ENCODE measurements around the gene TVP23C.

The TVP23C gene

DNA sequence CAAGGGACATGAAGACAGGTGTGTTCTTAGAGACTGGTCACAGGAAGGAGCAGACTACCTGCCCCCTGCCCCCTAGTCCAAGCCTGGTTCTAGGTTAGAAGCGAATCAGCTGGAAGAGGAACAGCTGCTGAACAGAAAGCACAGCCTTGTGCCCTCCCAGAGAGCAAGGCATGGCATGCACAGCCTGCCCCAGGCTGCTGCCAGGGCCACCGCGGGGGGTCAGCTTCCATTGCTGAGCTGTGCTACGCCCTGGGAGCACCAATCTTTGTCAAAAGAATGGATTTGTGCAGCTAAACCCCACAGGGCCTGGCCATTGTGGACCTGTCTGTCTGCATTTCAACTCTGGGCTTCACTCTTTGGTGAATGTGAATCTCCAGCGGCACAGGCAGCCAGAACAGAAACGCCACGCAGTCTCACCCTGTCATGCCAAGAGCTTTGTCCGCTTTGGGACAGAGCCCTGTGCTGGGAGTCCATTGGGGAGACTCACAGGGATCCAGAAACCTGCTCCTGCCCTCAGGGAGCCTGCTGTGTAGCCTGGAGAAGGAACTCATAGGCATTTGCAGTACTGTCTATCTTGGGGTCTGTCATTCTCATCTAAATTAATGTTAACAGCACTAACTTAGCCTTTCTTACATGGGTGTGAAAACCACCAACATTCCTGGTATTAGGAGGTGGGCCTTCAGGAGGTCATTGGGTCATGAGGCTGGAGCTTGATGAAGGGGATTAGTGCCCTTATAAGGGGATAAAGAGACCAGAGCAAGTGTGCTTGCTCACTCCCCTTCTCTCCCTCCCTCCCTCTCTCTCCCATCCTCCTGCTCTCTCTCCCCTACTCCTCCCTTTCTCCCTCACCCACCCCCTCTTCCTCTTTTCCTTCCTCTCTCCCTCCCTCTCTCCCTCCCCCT lies 70.2 kb downstream of the TVP23C start:
- Mint-ChIP-seq H3K4me1 (peaks cover 7% of the 10 kb centered on the region), H3K27me3 (no peaks in the 10 kb centered on the region), H3K27ac (no peak overlapping the region), H3K4me3 (no peak overlapping the region), H3K9me3 (no peaks in the 10 kb centered on the region), H3K36me3 (ENCODE audit: low read depth) (peaks cover 8% of the 10 kb centered on the region)
- no peak for DNase-seq
- ATAC-seq, result no peak

- no peaks in the 10 kb centered on the region for H3K9me3 Mint-ChIP-seq
- peaks cover 8% of the 10 kb centered on the region for H3K36me3 Mint-ChIP-seq (ENCODE audit: low read depth)
- no peak for ATAC-seq
- no peaks in the 10 kb centered on the region for H3K27me3 Mint-ChIP-seq
- DNase-seq, result no peak
- no peak overlapping the region for H3K27ac Mint-ChIP-seq
- H3K4me1 Mint-ChIP-seq, result peaks cover 7% of the 10 kb centered on the region
- no peak overlapping the region for H3K4me3 Mint-ChIP-seq
Measured at GRCh38 chr17:15492186-15492585, 71.1 kb downstream of the TVP23C start.

GRCh38 chr17:15490634-15491261 lies 72.5 kb downstream of the TVP23C start:
- Mint-ChIP-seq H3K36me3 (ENCODE audit: low read depth) (peaks cover 8% of the 10 kb centered on the region), H3K4me1 (peaks cover 7% of the 10 kb centered on the region), H3K27ac (no peak overlapping the region), H3K9me3 (no peaks in the 10 kb centered on the region), H3K27me3 (no peaks in the 10 kb centered on the region), H3K4me3 (no peak overlapping the region)
- DNase-seq, result peak; percentile 7
- peak; percentile 87 for ATAC-seq

GRCh38 chr17:15488557-15488956 lies 74.7 kb downstream of the TVP23C start:
- no peaks in the 10 kb centered on the region for H3K9me3 Mint-ChIP-seq
- ATAC-seq (no peak), DNase-seq (no peak)
- H3K27ac Mint-ChIP-seq, result no peak overlapping the region
- peaks cover 7% of the 10 kb centered on the region for H3K36me3 Mint-ChIP-seq (ENCODE audit: low read depth)
- peaks cover 7% of the 10 kb centered on the region for H3K4me1 Mint-ChIP-seq
- no peak overlapping the region for H3K4me3 Mint-ChIP-seq
- no peaks in the 10 kb centered on the region for H3K27me3 Mint-ChIP-seq

GRCh38 chr17:15485045-15485444 lies 78.2 kb downstream of the TVP23C start:
- no peak for ATAC-seq
- H3K27me3 Mint-ChIP-seq, result no peaks in the 10 kb centered on the region
- H3K27ac Mint-ChIP-seq, result no peak overlapping the region
- H3K4me1 Mint-ChIP-seq, result no peaks in the 10 kb centered on the region
- no peaks in the 10 kb centered on the region for H3K9me3 Mint-ChIP-seq
- peaks cover under 1% of the 10 kb centered on the region for H3K36me3 Mint-ChIP-seq (ENCODE audit: low read depth)
- no peak overlapping the region for H3K4me3 Mint-ChIP-seq
- DNase-seq, result no peak

DNA sequence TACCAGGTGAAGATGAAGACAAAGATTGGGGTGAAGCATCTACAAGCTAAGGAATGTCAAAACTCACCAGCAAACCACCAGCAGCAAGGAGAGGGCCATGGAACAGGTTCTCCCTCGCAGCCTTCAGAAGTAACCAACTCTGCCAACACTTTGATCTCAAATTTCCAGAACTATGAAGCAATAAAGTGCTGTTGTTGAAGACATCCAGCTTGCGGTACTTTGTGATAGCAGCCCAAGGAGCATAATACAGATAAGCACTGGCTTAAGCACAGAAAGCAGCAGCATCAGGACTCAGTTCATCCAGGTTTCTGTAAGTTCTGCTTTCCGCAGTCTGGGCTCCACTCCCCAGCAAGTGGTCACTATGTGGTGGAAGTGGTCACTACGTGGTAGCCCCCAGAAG lies 79.9 kb downstream of the TVP23C start:
- no peak overlapping the region for H3K4me3 Mint-ChIP-seq
- no peak overlapping the region for H3K27ac Mint-ChIP-seq
- no peaks in the 10 kb centered on the region for H3K27me3 Mint-ChIP-seq
- H3K36me3 Mint-ChIP-seq (ENCODE audit: low read depth), result no peaks in the 10 kb centered on the region
- no peaks in the 10 kb centered on the region for H3K9me3 Mint-ChIP-seq
- H3K4me1 Mint-ChIP-seq, result no peaks in the 10 kb centered on the region
- no peak for ATAC-seq
- DNase-seq, result no peak

DNA sequence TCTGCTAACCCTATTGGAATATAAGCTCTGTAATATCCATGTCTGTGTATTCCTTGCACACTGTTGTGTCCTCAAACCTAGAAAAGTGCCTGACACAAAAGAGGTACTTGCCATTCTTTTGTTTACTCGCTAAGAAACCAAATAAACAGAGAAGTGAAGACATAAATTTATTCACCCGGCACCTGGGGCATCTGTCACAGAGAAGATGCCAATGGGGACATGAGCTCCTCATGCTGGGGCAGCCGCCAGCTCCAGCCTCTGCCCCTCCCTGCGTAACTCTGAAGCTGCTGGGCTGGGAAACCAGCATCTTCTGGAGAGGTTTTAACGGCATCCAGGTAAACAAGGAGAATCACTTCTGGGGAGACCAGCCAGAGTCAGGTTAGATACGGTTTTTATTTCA lies 80.8 kb downstream of the TVP23C start:
- DNase-seq, result no peak
- no peak for ATAC-seq
- H3K4me1 Mint-ChIP-seq, result no peaks in the 10 kb centered on the region
- no peaks in the 10 kb centered on the region for H3K36me3 Mint-ChIP-seq (ENCODE audit: low read depth)
- no peaks in the 10 kb centered on the region for H3K27me3 Mint-ChIP-seq
- no peak overlapping the region for H3K4me3 Mint-ChIP-seq
- no peak overlapping the region for H3K27ac Mint-ChIP-seq
- no peaks in the 10 kb centered on the region for H3K9me3 Mint-ChIP-seq

- ATAC-seq (no peak), DNase-seq (no peak)
- no peak overlapping the region for H3K27ac Mint-ChIP-seq
- no peak overlapping the region for H3K4me3 Mint-ChIP-seq
- no peaks in the 10 kb centered on the region for H3K27me3 Mint-ChIP-seq
- H3K9me3 Mint-ChIP-seq, result no peaks in the 10 kb centered on the region
- H3K36me3 Mint-ChIP-seq (ENCODE audit: low read depth), result peaks cover 1% of the 10 kb centered on the region
- H3K4me1 Mint-ChIP-seq, result no peaks in the 10 kb centered on the region
Measured at GRCh38 chr17:15481481-15481880, 81.8 kb downstream of the TVP23C start.

DNA sequence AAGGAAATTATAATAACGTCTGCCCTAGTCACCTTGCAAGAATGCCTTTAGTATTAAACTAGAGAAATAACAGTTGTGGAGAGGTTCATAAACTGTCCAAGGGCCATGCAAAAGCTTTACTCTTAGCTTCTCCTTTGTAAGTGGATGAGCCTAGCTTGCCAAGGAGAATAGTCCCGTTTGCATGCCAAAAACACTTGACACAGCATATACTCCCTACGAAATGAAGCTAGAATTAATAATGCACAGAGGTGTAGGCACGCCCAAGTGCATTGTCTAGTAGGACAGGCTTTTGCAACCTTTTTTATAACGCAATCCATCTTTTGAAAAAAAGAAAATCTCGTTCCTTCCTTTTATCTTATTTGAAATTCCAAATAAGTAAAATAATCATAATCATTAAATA lies 83.1 kb downstream of the TVP23C start:
- no peak overlapping the region for H3K4me3 Mint-ChIP-seq
- no peak overlapping the region for H3K27ac Mint-ChIP-seq
- H3K4me1 Mint-ChIP-seq, result no peaks in the 10 kb centered on the region
- H3K27me3 Mint-ChIP-seq, result no peaks in the 10 kb centered on the region
- DNase-seq, result no peak
- no peaks in the 10 kb centered on the region for H3K9me3 Mint-ChIP-seq
- no peak for ATAC-seq
- H3K36me3 Mint-ChIP-seq (ENCODE audit: low read depth), result peaks cover 1% of the 10 kb centered on the region

- peaks cover 1% of the 10 kb centered on the region for H3K36me3 Mint-ChIP-seq (ENCODE audit: low read depth)
- no peaks in the 10 kb centered on the region for H3K9me3 Mint-ChIP-seq
- no peak for DNase-seq
- ATAC-seq, result no peak
- H3K27me3 Mint-ChIP-seq, result no peaks in the 10 kb centered on the region
- H3K27ac Mint-ChIP-seq, result no peak overlapping the region
- H3K4me3 Mint-ChIP-seq, result no peak overlapping the region
- no peaks in the 10 kb centered on the region for H3K4me1 Mint-ChIP-seq
Measured at GRCh38 chr17:15479703-15480102, 83.6 kb downstream of the TVP23C start.

DNA sequence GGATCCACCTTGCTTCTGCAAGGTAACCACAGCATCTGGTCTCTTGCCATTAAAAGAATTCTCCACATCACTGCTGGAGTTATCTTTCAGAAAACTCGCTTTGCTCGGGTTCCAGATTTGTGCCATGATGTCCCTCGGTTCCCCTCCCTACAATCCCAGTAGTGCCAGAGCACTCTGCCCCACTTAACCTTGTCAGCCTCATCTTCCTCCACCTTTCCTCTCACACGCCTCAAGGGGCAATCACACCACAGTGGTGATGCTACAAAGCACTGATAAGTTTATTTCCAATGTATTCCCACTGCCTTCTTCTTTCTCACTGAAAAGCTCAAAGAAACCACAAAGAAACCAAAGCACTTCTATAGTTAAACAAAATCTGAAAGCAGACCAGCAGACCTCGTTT lies 84.4 kb downstream of the TVP23C start:
- H3K9me3 Mint-ChIP-seq, result no peaks in the 10 kb centered on the region
- DNase-seq, result no peak
- H3K27me3 Mint-ChIP-seq, result no peaks in the 10 kb centered on the region
- no peaks in the 10 kb centered on the region for H3K4me1 Mint-ChIP-seq
- peaks cover 4% of the 10 kb centered on the region for H3K36me3 Mint-ChIP-seq (ENCODE audit: low read depth)
- no peak overlapping the region for H3K27ac Mint-ChIP-seq
- ATAC-seq, result no peak
- no peak overlapping the region for H3K4me3 Mint-ChIP-seq

- no peak overlapping the region for H3K4me3 Mint-ChIP-seq
- no peak for ATAC-seq
Measured at GRCh38 chr17:15475631-15476354, 87.5 kb downstream of the TVP23C start.

DNA sequence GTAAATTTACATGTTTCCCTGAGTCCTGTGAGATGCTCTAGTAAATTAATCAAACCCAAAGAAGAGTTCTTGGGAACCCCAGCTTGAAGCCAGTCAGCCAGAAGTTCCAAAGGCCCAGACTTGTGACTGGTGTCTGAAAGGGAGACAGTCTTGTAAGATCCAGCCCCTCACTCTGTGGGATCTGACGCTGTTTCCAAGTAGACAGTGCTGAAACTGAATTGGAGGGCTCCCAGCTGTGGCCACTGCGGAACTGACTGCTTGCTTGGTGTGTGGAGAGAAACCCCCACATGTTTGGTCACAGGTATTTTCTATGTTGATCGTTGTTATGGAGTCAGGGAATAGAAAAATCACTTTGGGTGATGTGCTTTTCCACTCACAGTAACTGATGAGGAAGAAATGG lies 90.4 kb downstream of the TVP23C start:
- no peaks in the 10 kb centered on the region for H3K4me1 Mint-ChIP-seq
- no peaks in the 10 kb centered on the region for H3K9me3 Mint-ChIP-seq
- H3K4me3 Mint-ChIP-seq, result no peak overlapping the region
- H3K27ac Mint-ChIP-seq, result no peak overlapping the region
- H3K27me3 Mint-ChIP-seq, result no peaks in the 10 kb centered on the region
- peaks cover 4% of the 10 kb centered on the region for H3K36me3 Mint-ChIP-seq (ENCODE audit: low read depth)
- ATAC-seq (no peak), DNase-seq (no peak)

More at GRCh38 chr17:15475631-15476354, 87.5 kb downstream of the TVP23C start:
- peaks cover 4% of the 10 kb centered on the region for H3K36me3 Mint-ChIP-seq (ENCODE audit: low read depth)
- no peaks in the 10 kb centered on the region for H3K9me3 Mint-ChIP-seq
- no peak for DNase-seq
- H3K27ac Mint-ChIP-seq, result no peak overlapping the region
- H3K4me1 Mint-ChIP-seq, result no peaks in the 10 kb centered on the region
- no peaks in the 10 kb centered on the region for H3K27me3 Mint-ChIP-seq

- Mint-ChIP-seq H3K27me3 (no peaks in the 10 kb centered on the region), H3K27ac (no peak overlapping the region)
- no peak for DNase-seq
Measured at GRCh38 chr17:15470536-15470935, 92.7 kb downstream of the TVP23C start.

GRCh38 chr17:15469260-15469659 lies 94.0 kb downstream of the TVP23C start:
- DNase-seq (no peak), ATAC-seq (no peak)
- Mint-ChIP-seq H3K4me3 (no peak overlapping the region), H3K9me3 (no peaks in the 10 kb centered on the region), H3K36me3 (ENCODE audit: low read depth) (no peaks in the 10 kb centered on the region), H3K27me3 (no peaks in the 10 kb centered on the region), H3K27ac (no peak overlapping the region), H3K4me1 (no peaks in the 10 kb centered on the region)

More at GRCh38 chr17:15470536-15470935, 92.7 kb downstream of the TVP23C start:
- no peaks in the 10 kb centered on the region for H3K4me1 Mint-ChIP-seq
- no peak overlapping the region for H3K4me3 Mint-ChIP-seq
- H3K9me3 Mint-ChIP-seq, result no peaks in the 10 kb centered on the region
- H3K36me3 Mint-ChIP-seq (ENCODE audit: low read depth), result peaks cover 3% of the 10 kb centered on the region
- no peak for ATAC-seq

Measured in activated naive CD8-positive, alpha-beta T cell treated with anti-CD3 and anti-CD28 coated beads, Interleukin-2, amount 50 U/mL, for 24 hours (primary cell).